Retinal pigment epithelial cell (primary cell): ENCODE results near the gene FHL5.

Experiments used
- DNase-seq: peaks from one replicate; pipeline ENCODE4 v3.0.0-alpha.2; 2010; ENCODE audit warnings: low read depth
- H3K4me3 ChIP-seq: 2 replicates; pipeline ENCODE4 v1.5.1; 2011; ENCODE audit warnings: mild to moderate bottlenecking, low read length, control low read depth, moderate library complexity
- TF ChIP-seq, protein P1 (sequence below): conservative IDR thresholded peaks from 2 replicates; pipeline ENCODE4 v1.5.1; 2011; ENCODE audit warnings: low read depth, low read length, control low read depth, inconsistent platforms

The FHL5 gene, protein sequence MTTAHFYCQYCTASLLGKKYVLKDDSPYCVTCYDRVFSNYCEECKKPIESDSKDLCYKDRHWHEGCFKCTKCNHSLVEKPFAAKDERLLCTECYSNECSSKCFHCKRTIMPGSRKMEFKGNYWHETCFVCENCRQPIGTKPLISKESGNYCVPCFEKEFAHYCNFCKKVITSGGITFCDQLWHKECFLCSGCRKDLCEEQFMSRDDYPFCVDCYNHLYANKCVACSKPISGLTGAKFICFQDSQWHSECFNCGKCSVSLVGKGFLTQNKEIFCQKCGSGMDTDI

GRCh38 chr6:96562886-96563285 lies at the start of gene FHL5:
FHL5 (plus strand) TSS chr6:96563128; CDS start chr6:96603614, 40,486 bp downstream.
- DNase-seq = peak; percentile 14
- TF ChIP-seq, protein P1, sequence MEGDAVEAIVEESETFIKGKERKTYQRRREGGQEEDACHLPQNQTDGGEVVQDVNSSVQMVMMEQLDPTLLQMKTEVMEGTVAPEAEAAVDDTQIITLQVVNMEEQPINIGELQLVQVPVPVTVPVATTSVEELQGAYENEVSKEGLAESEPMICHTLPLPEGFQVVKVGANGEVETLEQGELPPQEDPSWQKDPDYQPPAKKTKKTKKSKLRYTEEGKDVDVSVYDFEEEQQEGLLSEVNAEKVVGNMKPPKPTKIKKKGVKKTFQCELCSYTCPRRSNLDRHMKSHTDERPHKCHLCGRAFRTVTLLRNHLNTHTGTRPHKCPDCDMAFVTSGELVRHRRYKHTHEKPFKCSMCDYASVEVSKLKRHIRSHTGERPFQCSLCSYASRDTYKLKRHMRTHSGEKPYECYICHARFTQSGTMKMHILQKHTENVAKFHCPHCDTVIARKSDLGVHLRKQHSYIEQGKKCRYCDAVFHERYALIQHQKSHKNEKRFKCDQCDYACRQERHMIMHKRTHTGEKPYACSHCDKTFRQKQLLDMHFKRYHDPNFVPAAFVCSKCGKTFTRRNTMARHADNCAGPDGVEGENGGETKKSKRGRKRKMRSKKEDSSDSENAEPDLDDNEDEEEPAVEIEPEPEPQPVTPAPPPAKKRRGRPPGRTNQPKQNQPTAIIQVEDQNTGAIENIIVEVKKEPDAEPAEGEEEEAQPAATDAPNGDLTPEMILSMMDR = no peak
- H3K4me3 ChIP-seq = no peak within 1 kb of the TSS

DNA sequence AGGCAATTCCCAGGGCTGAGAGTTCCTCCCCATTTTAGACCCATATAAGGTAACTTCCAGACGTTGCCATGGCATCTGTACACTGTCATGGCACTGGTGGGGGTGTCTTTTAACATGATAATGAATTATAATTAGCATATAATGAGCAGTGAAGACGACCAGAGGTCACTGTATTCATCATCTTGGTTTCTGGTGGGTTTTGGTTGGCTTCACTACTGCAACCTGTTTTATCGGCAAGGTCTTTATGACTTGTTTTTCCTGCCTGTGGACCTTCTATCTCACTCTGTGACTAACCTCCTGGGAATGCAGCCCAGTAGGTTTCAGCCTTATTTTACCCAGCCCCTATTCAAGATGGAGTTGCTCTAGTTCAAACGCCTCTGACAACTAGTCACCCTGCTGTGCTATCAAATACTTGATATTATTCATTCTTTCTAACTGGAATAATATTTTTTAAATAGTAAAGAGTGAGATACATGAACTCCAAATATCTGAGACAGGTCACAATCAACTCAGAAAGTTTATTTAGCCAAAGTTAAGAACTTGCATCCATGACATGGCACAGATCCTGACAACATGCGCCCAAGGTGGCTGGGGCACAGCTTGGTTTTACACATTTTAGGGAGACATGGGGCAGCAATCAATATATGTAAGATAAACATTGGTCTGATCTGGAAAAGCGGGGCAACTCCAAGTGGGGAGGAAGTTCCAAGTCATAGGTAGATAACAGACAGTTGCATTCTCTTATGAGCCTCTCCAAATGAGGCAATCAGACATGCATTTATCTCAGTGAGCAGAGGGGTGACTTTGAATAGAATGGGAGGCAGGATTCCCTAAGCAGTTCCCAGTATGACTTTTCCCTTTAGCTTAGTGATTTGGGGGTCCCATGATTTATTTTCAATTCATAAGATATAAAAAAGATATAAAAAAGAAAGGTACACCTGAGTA lies 42.5 kb upstream of the FHL5 start:
- TF ChIP-seq, protein P1 = no peak
- H3K4me3 ChIP-seq = peak overlapping the region; percentile 87
- no peak for DNase-seq

- peak overlapping the region; percentile 87 for H3K4me3 ChIP-seq
- TF ChIP-seq, protein P1 = no peak
- no peak for DNase-seq
Observed at GRCh38 chr6:96521306-96521643, 41.7 kb upstream of the FHL5 start.

DNA sequence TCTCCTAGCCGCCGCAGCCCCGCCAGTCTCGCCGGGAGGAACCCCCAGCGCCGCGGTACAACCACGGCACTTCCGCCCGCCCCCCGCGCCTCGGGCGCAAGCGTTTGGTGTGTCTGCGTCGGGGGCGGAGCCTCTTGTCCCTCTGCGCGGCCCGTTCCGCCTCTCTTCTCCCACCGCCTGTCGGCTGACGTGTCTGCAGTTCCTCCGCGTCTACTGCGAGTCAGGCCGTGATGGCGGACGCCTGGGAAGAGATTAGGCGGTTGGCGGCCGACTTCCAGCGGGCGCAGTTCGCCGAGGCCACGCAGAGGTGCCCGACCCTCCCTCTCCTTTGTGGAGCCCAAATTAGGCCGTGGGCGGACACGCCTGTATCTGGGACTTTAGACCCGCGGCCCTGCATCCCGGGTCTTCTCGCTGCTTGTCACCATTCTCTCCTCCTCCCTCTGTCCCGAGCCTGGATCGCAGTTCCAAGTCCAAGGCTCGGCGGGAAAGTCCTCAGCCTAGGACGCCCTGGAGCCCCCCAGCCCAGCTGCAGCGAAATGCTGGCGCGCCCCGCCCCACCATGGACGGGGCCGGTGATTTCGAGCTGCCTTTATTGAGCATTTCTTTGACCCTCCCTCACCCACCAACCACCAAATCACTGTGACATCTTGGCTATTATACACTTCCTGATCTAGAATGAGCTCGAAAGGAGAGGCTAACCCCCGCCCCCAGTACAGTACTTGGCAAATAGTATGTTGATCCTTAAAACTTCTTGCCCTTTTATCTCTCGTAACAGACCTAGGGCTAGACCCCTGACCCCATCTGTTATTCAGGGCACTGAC lies 41.1 kb upstream of the FHL5 start, which contains the start of gene UFL1:
Gene UFL1 (plus strand): TSS at position 163 of the 821 bp plus-strand sequence. CDS start 68 bp downstream, at position 231.
- H3K4me3 ChIP-seq = peak within 1 kb of the TSS; percentile 87
- TF ChIP-seq, protein P1 = no peak
- peak; percentile 69 for DNase-seq

- DNase-seq = no peak
- TF ChIP-seq, protein P1 = no peak
Observed at GRCh38 chr6:96522465-96523009, 40.4 kb upstream of the FHL5 start.

DNA sequence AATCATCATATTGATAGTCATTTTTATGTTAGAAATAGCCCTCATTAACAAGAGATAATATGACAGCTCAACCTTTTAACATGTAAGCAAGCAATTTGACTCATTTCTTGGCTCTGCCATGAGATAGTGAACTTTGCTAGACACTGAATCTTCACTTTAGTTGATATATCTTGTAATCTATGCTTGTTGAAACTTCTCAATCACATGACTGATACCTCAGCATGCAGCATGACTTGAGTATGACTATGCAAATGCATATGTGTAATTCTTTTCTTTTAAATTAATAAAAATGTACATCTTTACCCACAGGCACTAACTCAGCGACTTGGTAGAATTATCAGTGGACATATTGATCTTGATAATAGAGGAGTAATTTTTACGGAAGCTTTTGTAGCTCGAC lies 34.7 kb upstream of the FHL5 start:
- TF ChIP-seq, protein P1 = no peak
- H3K4me3 ChIP-seq = no peak overlapping the region
- DNase-seq = no peak

More at GRCh38 chr6:96522465-96523009, 40.4 kb upstream of the FHL5 start:
- H3K4me3 ChIP-seq = peak overlapping the region; percentile 87
